ENCODE measurements around the gene NKD1.

GRCh38 chr16:50610331-50611262 is 62.4 kb downstream of the NKD1 start:
- no peak for TF ChIP-seq CTCF (IDR thresholded peaks at IDR 0.05)
- no peak for TF ChIP-seq POLR2A (IDR thresholded peaks at IDR 0.05)

Data from adrenal gland (tissue), 5 donors.